Osteocyte (in vitro differentiated cells): Measurements from ENCODE around the gene PICK1. TPM values are rescaled to one million over a fixed set of nuclear protein-coding genes. Genes with fewer than 3 reads are reported as not detected.

ENCODE experiments used
- DNase-seq: peaks from one replicate; pipeline ENCODE4 v3.0.0; 2021; ENCODE audit warnings: mixed read lengths; ENCODE audit not compliant: unreplicated experiment; ENCODE audit errors: extremely low spot score
- H3K27ac Mint-ChIP-seq: one replicate; pipeline ENCODE4 v1.8.0; 2021; ENCODE audit warnings: mild to moderate bottlenecking, mixed read lengths; ENCODE audit not compliant: unreplicated experiment
- H3K27me3 Mint-ChIP-seq: one replicate; pipeline ENCODE4 v1.8.0; 2021; ENCODE audit warnings: mixed read lengths; ENCODE audit not compliant: unreplicated experiment
- H3K36me3 Mint-ChIP-seq: one replicate; pipeline ENCODE4 v1.8.0; 2021; ENCODE audit warnings: mixed read lengths; ENCODE audit not compliant: unreplicated experiment
- H3K4me1 Mint-ChIP-seq: one replicate; pipeline ENCODE4 v1.8.0; 2021; ENCODE audit warnings: mixed read lengths; ENCODE audit not compliant: unreplicated experiment
- H3K4me3 Mint-ChIP-seq: one replicate; pipeline ENCODE4 v1.8.0; 2021; ENCODE audit warnings: mild to moderate bottlenecking, moderate library complexity, mixed read lengths; ENCODE audit not compliant: unreplicated experiment
- H3K9me3 Mint-ChIP-seq: one replicate; pipeline ENCODE4 v1.8.0; 2021; ENCODE audit warnings: mixed read lengths; ENCODE audit not compliant: unreplicated experiment
- CTCF ChIP-seq: fragments of 200-600 bp; sonication (generic); IDR thresholded peaks from 2 replicates; pipeline ENCODE4 v1.5.0; 2021; ENCODE audit warnings: antibody characterized with exemption, mild to moderate bottlenecking, moderate library complexity
- total RNA-seq: library from RNA; stranded (reverse); gene quantifications from 2 replicates; pipeline ENCODE4 v1.2.1, GENCODE V29; 2021

Gene PICK1
- total RNA-seq, 1 donor from 2014 or later: 27.9 TPM

GRCh38 chr22:38082986-38083710 lies 25.9 kb downstream of the PICK1 start:
- Mint-ChIP-seq H3K4me1 (no peaks in the 10 kb centered on the region), H3K9me3 (no peaks in the 10 kb centered on the region), H3K27ac (no peak overlapping the region), H3K36me3 (no peaks in the 10 kb centered on the region), H3K27me3 (no peaks in the 10 kb centered on the region), H3K4me3 (no peak overlapping the region)
- no peak for DNase-seq
- no peak for TF ChIP-seq CTCF

- no peaks in the 10 kb centered on the region for H3K4me1 Mint-ChIP-seq
- no peaks in the 10 kb centered on the region for H3K9me3 Mint-ChIP-seq
- TF ChIP-seq CTCF: no peak
- H3K4me3 Mint-ChIP-seq: no peak within 1 kb of the TSS
- no peak for DNase-seq
- no peak within 1 kb of the TSS for H3K27ac Mint-ChIP-seq
- no peaks in the 10 kb centered on the region for H3K36me3 Mint-ChIP-seq
- H3K27me3 Mint-ChIP-seq: no peaks in the 10 kb centered on the region
These were observed 26.9 kb downstream of the PICK1 start, which contains the start of gene SLC16A8 for GRCh38 chr22:38083931-38084631. Gene SLC16A8, minus strand, starts transcription at chr22:38084184. Its CDS starts 1,311 bp downstream, at chr22:38082873.

- Mint-ChIP-seq H3K27me3 (no peaks in the 10 kb centered on the region), H3K4me1 (no peaks in the 10 kb centered on the region), H3K36me3 (no peaks in the 10 kb centered on the region), H3K4me3 (no peak overlapping the region), H3K27ac (no peak overlapping the region), H3K9me3 (no peaks in the 10 kb centered on the region)
- TF ChIP-seq CTCF: no peak
- DNase-seq: no peak
These were observed 27.9 kb downstream of the PICK1 start for GRCh38 chr22:38085056-38085455.

GRCh38 chr22:38085501-38085900 lies 28.3 kb downstream of the PICK1 start:
- no peaks in the 10 kb centered on the region for H3K36me3 Mint-ChIP-seq
- H3K4me3 Mint-ChIP-seq: no peak overlapping the region
- H3K27me3 Mint-ChIP-seq: peaks cover 4% of the 10 kb centered on the region
- H3K4me1 Mint-ChIP-seq: no peaks in the 10 kb centered on the region
- no peaks in the 10 kb centered on the region for H3K9me3 Mint-ChIP-seq
- no peak for TF ChIP-seq CTCF
- DNase-seq: no peak
- no peak overlapping the region for H3K27ac Mint-ChIP-seq
